Activated CD4-positive, alpha-beta T cell treated with anti-CD3 and anti-CD28 coated beads for 24 hours (primary cell): ENCODE measurements around the gene PARN.

Source experiments
- DNase-seq, 2 donors: peaks; one replicate each; pipeline ENCODE4 v3.0.0-alpha.2; 2020; ENCODE audit warnings: low read depth in 2 of 2

The PARN gene

GRCh38 chr16:14499110-14499509 lies 130.9 kb downstream of the PARN start:
- no peak for DNase-seq

- DNase-seq: no peak
These were observed 132.6 kb downstream of the PARN start for GRCh38 chr16:14497245-14498082.

GRCh38 chr16:14496786-14497185 lies 133.3 kb downstream of the PARN start:
- no peak for DNase-seq

GRCh38 chr16:14496047-14496770 lies 133.9 kb downstream of the PARN start:
- no peak for DNase-seq

GRCh38 chr16:14495213-14496046 lies 134.6 kb downstream of the PARN start:
- DNase-seq: no peak

- no peak for DNase-seq
These were observed 135.6 kb downstream of the PARN start for GRCh38 chr16:14494396-14494966.

- DNase-seq: no peak
These were observed 136.3 kb downstream of the PARN start for GRCh38 chr16:14493791-14494190.

- no peak for DNase-seq
These were observed 137.4 kb downstream of the PARN start for GRCh38 chr16:14492614-14493013.

- DNase-seq: no peak
These were observed 138.1 kb downstream of the PARN start for GRCh38 chr16:14491861-14492529.

GRCh38 chr16:14490235-14490634 lies 139.8 kb downstream of the PARN start:
- no peak for DNase-seq

GRCh38 chr16:14489460-14489859 lies 140.6 kb downstream of the PARN start:
- DNase-seq: no peak

GRCh38 chr16:14487579-14487978 lies 142.5 kb downstream of the PARN start:
- DNase-seq: no peak

GRCh38 chr16:14486520-14487303 lies 143.3 kb downstream of the PARN start:
- DNase-seq: no peak

GRCh38 chr16:14485811-14486519 lies 144.1 kb downstream of the PARN start:
- no peak for DNase-seq

- DNase-seq: no peak
These were observed 144.9 kb downstream of the PARN start for GRCh38 chr16:14485121-14485551.

GRCh38 chr16:14483819-14484385 lies 146.2 kb downstream of the PARN start:
- DNase-seq: no peak

- no peak for DNase-seq
These were observed 153.9 kb downstream of the PARN start for GRCh38 chr16:14476183-14476582.

GRCh38 chr16:14475370-14476139 lies 154.5 kb downstream of the PARN start:
- DNase-seq: no peak

GRCh38 chr16:14473488-14473887 lies 156.6 kb downstream of the PARN start:
- DNase-seq: no peak
